ENCODE data around the gene MEN1.
A peak's percentile ranks its signal among the peaks of the same experiment; 100 is the strongest.
"Not testable (repeated sequence)": the region's sequence is repeated elsewhere in the genome, so short reads cannot be mapped to it uniquely, and the experiment has no call there.

The MEN1 gene

GRCh38 chr11:64831411-64831891, 21.1 kb upstream of the MEN1 start:
- no peak for DNase-seq

- DNase-seq, result no peak
Measured at GRCh38 chr11:64829536-64830251, 19.3 kb upstream of the MEN1 start.

GRCh38 chr11:64827451-64827839, 17.1 kb upstream of the MEN1 start:
- no peak for DNase-seq

- no peak for DNase-seq
Measured at GRCh38 chr11:64826578-64827450, 16.5 kb upstream of the MEN1 start.

GRCh38 chr11:64826062-64826461, 15.7 kb upstream of the MEN1 start:
- DNase-seq, result no peak

GRCh38 chr11:64823568-64824119, 13.3 kb upstream of the MEN1 start:
- no peak for DNase-seq

GRCh38 chr11:64817476-64817875, 7.1 kb upstream of the MEN1 start:
- no peak for DNase-seq

DNA sequence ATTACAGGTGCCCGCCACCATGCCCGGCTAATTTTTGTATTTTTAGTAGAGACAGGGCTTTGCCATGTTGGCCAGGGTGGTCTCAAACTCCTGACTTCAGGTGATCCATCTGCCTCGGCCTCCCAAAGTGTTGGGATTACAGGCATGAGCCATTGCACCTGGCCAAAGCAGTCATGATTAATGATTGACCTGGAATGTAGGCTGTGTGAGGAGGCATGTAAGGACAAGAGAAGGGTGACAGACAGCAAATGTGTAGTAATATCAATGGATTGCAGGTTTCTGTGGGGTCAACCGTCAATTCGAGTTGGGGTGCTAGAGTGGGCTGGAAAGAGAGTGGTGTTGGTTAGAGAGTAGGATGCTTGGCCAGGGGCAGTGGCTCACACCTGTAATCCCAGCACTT, 5.1 kb upstream of the MEN1 start:
- DNase-seq, result not testable (repeated sequence)

- DNase-seq, result no peak
Measured at GRCh38 chr11:64814712-64815187, 4.4 kb upstream of the MEN1 start.

DNA sequence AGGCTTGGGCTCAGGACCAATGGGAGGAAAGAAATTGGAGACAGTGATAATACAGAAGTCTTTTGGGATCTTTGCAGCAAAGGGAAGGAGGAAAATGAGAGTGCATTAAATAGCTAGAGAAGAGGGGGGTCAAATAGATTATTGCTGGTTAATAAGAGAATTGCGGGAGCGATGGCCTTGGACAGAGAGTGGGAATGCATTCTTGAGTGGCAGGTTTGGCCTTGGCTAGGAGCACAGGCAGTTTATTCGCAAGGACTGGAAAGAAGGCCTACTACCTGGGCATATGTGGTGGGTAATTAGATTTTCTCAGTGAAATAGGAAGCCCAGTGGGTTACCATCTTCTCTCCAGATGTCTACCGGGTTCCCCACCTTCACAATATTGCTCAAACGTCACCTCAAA, 3.5 kb upstream of the MEN1 start:
- DNase-seq, result no peak

- DNase-seq, result no peak
Measured at GRCh38 chr11:64810891-64811272, 531 bp upstream of the MEN1 start.

DNA sequence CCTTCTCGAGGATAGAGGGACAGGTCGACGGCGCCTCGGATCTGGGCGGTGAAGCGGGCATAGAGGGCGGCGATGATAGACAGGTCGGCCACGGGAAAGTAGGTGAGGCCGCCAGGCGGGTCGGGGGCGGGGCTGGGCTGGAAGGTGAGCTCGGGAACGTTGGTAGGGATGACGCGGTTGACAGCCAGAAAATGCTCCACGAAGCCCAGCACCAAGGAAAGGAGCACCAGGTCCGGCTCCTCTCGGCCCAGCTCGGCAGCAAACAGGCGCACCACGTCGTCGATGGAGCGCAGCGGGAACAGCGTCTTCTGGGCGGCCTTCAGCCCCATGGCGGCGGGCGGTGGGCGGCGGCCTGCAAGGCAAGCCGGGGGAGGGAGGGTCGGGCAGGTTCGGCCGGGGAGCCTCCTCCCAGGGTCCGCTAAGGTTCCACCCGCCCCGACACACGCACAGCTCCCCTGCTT, 540 bp downstream of the MEN1 start:
- DNase-seq, result no peak

DNA sequence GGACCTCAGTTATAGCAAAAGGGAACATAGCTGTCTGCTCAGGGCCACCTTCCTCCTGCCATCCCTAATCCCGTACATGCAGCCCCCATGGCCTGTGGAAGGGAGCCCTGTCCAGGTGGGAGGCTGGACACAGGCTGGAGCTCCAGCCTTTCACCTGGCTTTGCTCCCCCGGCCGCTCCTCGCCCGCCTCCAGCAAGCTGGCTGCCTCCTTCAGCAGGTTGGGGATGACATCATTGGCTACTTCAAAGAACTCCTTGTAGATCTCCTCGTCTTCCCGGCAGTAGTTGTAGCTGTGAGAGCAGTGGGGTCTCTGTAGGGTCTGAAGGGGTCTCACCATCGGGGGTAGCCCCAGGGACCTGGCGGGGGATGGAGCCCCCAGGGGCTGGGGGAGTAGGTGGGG, 4.9 kb downstream of the MEN1 start:
- DNase-seq, result no peak

GRCh38 chr11:64804346-64805210, 5.8 kb downstream of the MEN1 start:
- DNase-seq, result no peak

DNA sequence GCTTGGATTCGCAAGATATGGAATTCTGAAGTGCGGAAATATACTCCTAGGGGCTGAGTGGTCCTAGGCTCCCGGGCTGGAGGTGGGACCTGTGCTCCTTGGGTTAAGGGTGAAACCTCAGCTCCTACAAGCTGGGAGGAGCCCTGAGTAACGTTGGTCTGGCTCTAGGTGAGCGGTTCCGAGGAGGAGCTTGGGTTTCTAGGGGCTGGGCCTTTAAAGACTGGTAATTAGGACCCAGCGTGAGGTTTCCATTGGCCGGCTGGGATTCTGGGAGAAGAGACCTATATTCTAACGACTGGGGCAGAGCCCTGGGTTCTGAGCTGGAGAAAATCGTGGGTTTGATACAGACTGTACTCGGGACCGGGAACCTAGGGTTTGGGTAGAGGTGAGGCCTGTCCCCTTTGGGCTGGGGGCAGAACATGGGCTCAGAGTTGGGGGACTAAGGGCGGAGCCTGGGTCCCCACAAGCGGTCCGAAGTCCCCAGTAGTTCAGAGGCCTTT, 6.5 kb downstream of the MEN1 start:
- DNase-seq, result no peak

DNA sequence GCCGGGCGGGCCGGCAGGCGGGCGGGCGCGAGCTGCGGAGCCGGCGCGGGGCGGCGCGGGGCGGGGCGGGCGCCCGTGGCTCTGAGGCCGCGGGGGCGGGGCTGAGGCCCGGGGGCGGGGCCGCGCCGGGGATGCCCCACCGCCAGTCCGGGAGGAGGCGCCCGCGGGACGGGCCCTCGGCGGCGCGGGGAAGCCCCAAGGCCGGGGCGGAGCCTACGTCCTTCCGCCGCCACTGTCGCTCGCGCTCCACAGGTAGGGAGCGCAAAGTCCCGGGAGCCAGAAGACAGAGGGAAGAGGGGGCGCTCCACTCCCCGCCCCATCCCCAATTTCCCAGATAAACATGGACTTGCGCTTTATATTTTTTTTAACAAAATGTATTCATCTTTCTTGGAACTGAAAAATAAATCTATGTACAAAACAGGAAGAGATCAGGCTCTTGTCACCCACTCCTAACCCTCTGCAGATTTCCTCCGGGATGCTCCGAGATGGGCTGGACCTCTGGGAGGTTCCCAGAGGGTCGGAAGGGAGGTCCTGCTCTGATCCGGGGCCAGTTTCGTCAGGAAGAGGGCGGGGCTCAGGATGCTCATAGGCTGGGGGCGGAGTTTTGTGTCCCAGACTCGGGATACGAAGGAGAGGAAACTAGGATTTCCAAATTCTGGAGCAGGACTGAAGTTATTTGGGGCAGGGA, 7.0 kb downstream of the MEN1 start, which contains the start of gene MAP4K2:
TSS of gene MAP4K2 (minus strand) at position 57 of the 688 bp plus-strand sequence. CDS start 65 bp downstream, outside the sequence.
- peak; percentile 91 for DNase-seq

- DNase-seq, result no peak
Measured at GRCh38 chr11:64802370-64803157, 7.8 kb downstream of the MEN1 start.

GRCh38 chr11:64801561-64802369, 8.6 kb downstream of the MEN1 start:
- DNase-seq, result no peak

DNA sequence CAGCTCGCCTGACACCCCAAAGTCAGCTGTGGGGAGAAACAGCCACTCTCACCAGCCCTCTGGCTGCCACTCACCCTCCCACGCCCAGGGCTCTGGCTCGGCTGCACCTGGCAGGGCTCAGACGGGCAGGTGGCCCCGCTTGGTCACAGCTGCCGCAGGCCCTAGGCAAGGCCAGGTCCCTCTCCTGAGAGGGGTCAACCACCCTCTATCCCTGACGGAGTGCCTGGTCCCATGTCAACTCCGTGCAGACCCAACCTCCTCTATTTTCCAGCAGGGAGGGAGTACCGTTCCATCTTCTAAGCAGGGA, 9.2 kb downstream of the MEN1 start:
- DNase-seq, result no peak

Measured in OCI-M1 (cell line).